ENCODE results near the gene SPATA9. TPM values are rescaled to one million over a fixed set of nuclear protein-coding genes. Genes with fewer than 3 reads are reported as not detected.
"Not testable (repeated sequence)": the region's sequence is repeated elsewhere in the genome, so short reads cannot be mapped to it uniquely, and the experiment has no call there.

The SPATA9 gene
- total and polyA plus RNA-seq, 2 of the 13 experiments (the other 11 are each of a cell fraction or from before 2014, with no cell fraction given): not detected

DNA sequence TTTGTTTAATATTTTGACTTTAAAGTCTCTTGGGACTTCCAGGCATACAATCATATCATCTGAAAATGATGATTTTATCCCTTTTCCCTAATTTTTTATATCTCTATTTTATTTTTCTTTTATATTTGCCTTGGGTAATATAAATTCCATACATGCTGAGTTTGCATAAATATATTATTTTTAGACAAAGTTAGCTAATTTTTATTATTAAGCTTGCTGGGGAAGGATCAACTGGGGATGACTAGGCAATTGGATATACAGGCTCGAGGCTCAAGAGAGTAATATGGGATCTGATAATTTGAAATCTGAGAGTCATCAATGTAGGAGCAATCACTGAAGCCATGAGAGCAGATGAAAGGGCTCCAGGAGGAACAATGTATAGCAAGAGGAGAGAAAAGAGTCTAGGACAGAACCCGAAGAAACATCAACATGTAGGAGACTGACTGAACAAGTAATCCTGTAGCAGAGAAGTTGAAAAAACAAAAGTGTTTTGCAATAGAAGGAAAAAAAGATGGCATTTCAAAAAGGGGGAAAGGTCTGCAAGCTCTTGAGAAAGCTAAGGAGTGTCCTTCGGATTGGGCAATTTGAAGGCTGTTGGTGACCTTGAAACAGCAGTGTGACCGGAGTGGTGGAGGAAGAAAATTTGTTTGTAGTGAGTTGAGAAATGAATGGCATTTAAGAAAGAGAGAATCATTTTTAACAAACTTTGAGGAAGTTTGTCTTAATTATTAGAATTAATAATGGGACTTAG, 31.3 kb upstream of the SPATA9 start:
- H4K20me1 ChIP-seq (ENCODE audit: insufficient read depth, low read length): no peaks in the 10 kb centered on the region
- H3K4me3 ChIP-seq (replicated peaks in 1 of 3; ENCODE audit: insufficient read depth in 1 of 3, low read depth in 2 of 3, low read length in 3 of 3): no peak overlapping the region
- peaks cover 0 to 6% of the 10 kb centered on the region in 2 experiments; a peak in 2 of 5 replicates for H3K27me3 ChIP-seq (ENCODE audit: control insufficient read depth in 1 of 2, insufficient read depth in 2 of 2, low read length in 2 of 2)
- no peak for FAIRE-seq
- DNase-seq (ENCODE audit: low spot score): no peak
- intact Hi-C loops (cut with micrococcal nuclease; ENCODE audit: unreplicated experiment) (no loop called here), in situ Hi-C loops (cut with HindIII; ENCODE audit: extremely low pct_ligation_motif_present, low pct_unique_long_range_greater_than_20kb) (no loop called here)
- H3K9me3 ChIP-seq (ENCODE audit: low read length): no peaks in the 10 kb centered on the region
- no peak overlapping the region for H3K9ac ChIP-seq (ENCODE audit: insufficient read depth, low read depth, low read length)
- H3K4me1 ChIP-seq (ENCODE audit: insufficient read depth, low read length): peaks cover 26% of the 10 kb centered on the region
- H3K36me3 ChIP-seq (replicated peaks in 1 of 2; ENCODE audit: control insufficient read depth in 1 of 2, insufficient read depth in 2 of 2, low read length in 2 of 2): no peaks in the 10 kb centered on the region
- TF ChIP-seq MAFK (conservative IDR thresholded peaks at IDR 0.05 in 1 of 2, IDR thresholded peaks at IDR 0.05 in 1 of 2; ENCODE audit: low read length in 2 of 2) (peak; percentile 49 to 83; a peak in 3 of 4 replicates), MBD4 (IDR thresholded peaks at IDR 0.05; ENCODE audit: borderline replicate concordance, low read length) (no peak), ATM (IDR thresholded peaks at IDR 0.05; ENCODE audit: borderline replicate concordance) (no peak), YEATS2 (CRISPR knock-in tag; IDR thresholded peaks at IDR 0.05; ENCODE audit: borderline replicate concordance) (no peak), ZNF644 (CRISPR knock-in tag; IDR thresholded peaks at IDR 0.05; ENCODE audit: low read depth) (no peak), SALL2 (CRISPR knock-in tag; IDR thresholded peaks at IDR 0.05) (no peak), MAFF (IDR thresholded peaks at IDR 0.05; ENCODE audit: low read depth, low read length) (peak; percentile 69), ZNF547 (CRISPR knock-in tag; IDR thresholded peaks at IDR 0.05) (no peak), AHR (CRISPR knock-in tag; IDR thresholded peaks at IDR 0.05) (no peak), SMARCC2 (IDR thresholded peaks at IDR 0.05) (no peak)
- TF ChIP-seq, protein P1, sequence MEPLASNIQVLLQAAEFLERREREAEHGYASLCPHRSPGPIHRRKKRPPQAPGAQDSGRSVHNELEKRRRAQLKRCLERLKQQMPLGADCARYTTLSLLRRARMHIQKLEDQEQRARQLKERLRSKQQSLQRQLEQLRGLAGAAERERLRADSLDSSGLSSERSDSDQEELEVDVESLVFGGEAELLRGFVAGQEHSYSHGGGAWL (CRISPR knock-in tag; IDR thresholded peaks at IDR 0.05): no peak
- TF ChIP-seq, protein P2, sequence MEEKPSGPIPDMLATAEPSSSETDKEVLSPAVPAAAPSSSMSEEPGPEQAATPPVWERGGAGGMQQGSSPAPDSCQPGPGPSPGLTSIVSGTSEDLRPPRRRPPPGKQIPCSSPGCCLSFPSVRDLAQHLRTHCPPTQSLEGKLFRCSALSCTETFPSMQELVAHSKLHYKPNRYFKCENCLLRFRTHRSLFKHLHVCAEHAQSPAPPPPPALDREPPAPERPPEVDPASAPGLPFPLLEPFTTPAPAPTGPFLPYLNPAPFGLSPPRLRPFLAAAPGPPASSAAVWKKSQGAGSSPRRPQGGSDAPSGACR (CRISPR knock-in tag; IDR thresholded peaks at IDR 0.05): no peak
- no peaks in the 10 kb centered on the region for H3K79me2 ChIP-seq (ENCODE audit: insufficient read depth, low read length)
- ATAC-seq: no peak
- ChIA-PET CTCF (ENCODE audit: low intra/inter-chr PET ratio, low total read pairs) (no interaction called here), POLR2A (no interaction called here)
- 16% methylated on average over 4 of the region's 4 CpGs for WGBS (ENCODE audit: low lambda C conversion rate)
- no TSS peak for BruUV-seq (replicated peaks)
- H3K27ac ChIP-seq (ENCODE audit: extremely low read length, insufficient read depth, low read length): no peak overlapping the region
- no peak overlapping the region for H3K4me2 ChIP-seq (ENCODE audit: low read depth, low read length)
- no peak overlapping the region for H2AFZ ChIP-seq (ENCODE audit: low read length)

DNA sequence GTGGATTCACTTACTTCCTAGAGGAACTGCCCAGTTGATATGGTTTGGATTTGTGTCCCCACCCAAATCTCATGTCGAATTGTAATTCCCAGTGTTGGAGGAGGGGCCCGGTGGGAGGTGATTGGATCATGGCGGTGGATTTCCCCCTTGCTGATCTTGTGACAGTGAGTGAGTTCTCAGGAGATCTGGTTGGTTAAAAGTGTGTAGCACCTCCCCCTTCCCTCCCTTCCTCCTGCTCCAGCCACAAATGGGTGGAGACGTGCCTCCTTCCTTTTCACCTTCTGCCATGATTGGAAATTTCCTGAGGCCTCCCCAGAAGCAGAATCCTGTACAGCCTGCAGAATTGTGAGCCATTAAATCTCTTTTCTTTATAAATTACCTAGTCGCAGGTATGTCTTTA, 30.5 kb upstream of the SPATA9 start:
- H3K79me2 ChIP-seq (ENCODE audit: insufficient read depth, low read length); ATAC-seq; H3K27me3 ChIP-seq (ENCODE audit: control insufficient read depth in 1 of 2, insufficient read depth in 2 of 2, low read length in 2 of 2); H3K9me3 ChIP-seq (ENCODE audit: low read length); CTCF ChIA-PET (ENCODE audit: low intra/inter-chr PET ratio, low total read pairs); in situ Hi-C loops (cut with HindIII; ENCODE audit: extremely low pct_ligation_motif_present, low pct_unique_long_range_greater_than_20kb); BruUV-seq (replicated peaks); DNase-seq (ENCODE audit: low spot score); H2AFZ ChIP-seq (ENCODE audit: low read length); intact Hi-C loops (cut with micrococcal nuclease; ENCODE audit: unreplicated experiment); H3K9ac ChIP-seq (ENCODE audit: insufficient read depth, low read depth, low read length); POLR2A ChIA-PET; FAIRE-seq; H4K20me1 ChIP-seq (ENCODE audit: insufficient read depth, low read length); H3K4me2 ChIP-seq (ENCODE audit: low read depth, low read length); H3K27ac ChIP-seq (ENCODE audit: extremely low read length, insufficient read depth, low read length); H3K4me3 ChIP-seq (replicated peaks in 1 of 3; ENCODE audit: insufficient read depth in 1 of 3, low read depth in 2 of 3, low read length in 3 of 3); H3K36me3 ChIP-seq (replicated peaks in 1 of 2; ENCODE audit: control insufficient read depth in 1 of 2, insufficient read depth in 2 of 2, low read length in 2 of 2): not testable (repeated sequence)
- peaks cover 26% of the 10 kb centered on the region for H3K4me1 ChIP-seq (ENCODE audit: insufficient read depth, low read length)
- 72% methylated on average over 5 of the region's 5 CpGs for whole genome bisulfite sequencing (ENCODE audit: low lambda C conversion rate)
